HepG2 (cell line): Measurements from ENCODE around the gene IGF2BP1. TPM values are rescaled to one million over a fixed set of nuclear protein-coding genes. Genes with fewer than 3 reads are reported as not detected.
A peak's percentile ranks its signal among the peaks of the same experiment; 100 is the strongest.

Experiments
- CHD2 ChIP-seq: IDR thresholded peaks from 2 replicates; pipeline ENCODE4 v1.6.1; 2011; ENCODE audit warnings: low read depth, low read length, improper control_type of control experiment
- EEA1 ChIP-seq: sonication (generic); formaldehyde crosslinking; IDR thresholded peaks from 2 replicates; pipeline ENCODE4 v1.5.1; 2020; ENCODE audit warnings: mild to moderate bottlenecking, missing genetic modification reagents, borderline replicate concordance
- ETV5 ChIP-seq: IDR thresholded peaks from 2 replicates; pipeline ENCODE4 v1.6.1; 2018; ENCODE audit warnings: missing biosample characterization, missing genetic modification reagents, inconsistent platforms, borderline replicate concordance
- HOXA9 ChIP-seq: sonication (generic); formaldehyde crosslinking; IDR thresholded peaks from 2 replicates; pipeline ENCODE4 v1.8.1; 2022; ENCODE audit warnings: missing genetic modification reagents, mild to moderate bottlenecking, moderate library complexity, borderline replicate concordance
- JUND ChIP-seq: sonication (generic); formaldehyde crosslinking; IDR thresholded peaks from 2 replicates; pipeline ENCODE4 v1.8.0; 2022; ENCODE audit warnings: mild to moderate bottlenecking, missing genetic modification reagents
- NFE2L1 ChIP-seq: sonication (generic); formaldehyde crosslinking; IDR thresholded peaks from 2 replicates; pipeline ENCODE4 v1.4.0; 2020; ENCODE audit warnings: missing genetic modification reagents, mild to moderate bottlenecking, borderline replicate concordance
- NFYB ChIP-seq: sonication (generic); formaldehyde crosslinking; IDR thresholded peaks from 2 replicates; pipeline ENCODE4 v1.4.0; 2020; ENCODE audit warnings: missing genetic modification reagents
- NKX3-1 ChIP-seq: sonication (generic); formaldehyde crosslinking; IDR thresholded peaks from 2 replicates; pipeline ENCODE4 v1.5.0; 2020; ENCODE audit warnings: missing genetic modification reagents
- PCBP2 ChIP-seq: fragments of 200-400 bp; formaldehyde crosslinking; optimal IDR thresholded peaks from 2 replicates; pipeline ENCODE3; 2018; ENCODE audit warnings: low read length, low read depth; ENCODE audit not compliant: poor library complexity, severe bottlenecking
- PTBP1 ChIP-seq: fragments of 200-400 bp; formaldehyde crosslinking; IDR thresholded peaks from 2 replicates; pipeline ENCODE4 v1.6.1; 2018; ENCODE audit warnings: low read length, low read depth; ENCODE audit not compliant: poor library complexity, severe bottlenecking
- ZNF160 ChIP-seq: sonication (generic); formaldehyde crosslinking; IDR thresholded peaks from 2 replicates; pipeline ENCODE4 v1.8.0; 2022; ENCODE audit warnings: mild to moderate bottlenecking, inconsistent platforms, missing genetic modification reagents
- polyA plus RNA-seq, 8 experiments: library from polyadenylated mRNA; depleted of rRNA in 3 of 8; stranded (reverse) in 7 of 8; unstranded in 1 of 8; fragments of >200 nt; fragmentation: Illumina TruSeq in 4 of 8; extraction: Trizol in 4 of 8; gene quantifications; 2 replicates each; pipeline versions ENCODE4 v1.2.1 to v1.2.3, GENCODE V29; 2011 to 2016; ENCODE audit warnings: low read depth in 4 of 8, missing spikeins in 1 of 8, mixed read lengths in 1 of 8; ENCODE audit not compliant: insufficient read depth in 1 of 8
- total RNA-seq, 5 experiments: library from RNA; depleted of rRNA; stranded (reverse); fragments of >200 nt; fragmentation: Illumina TruSeq; extraction: Trizol; gene quantifications; 2 replicates each; pipeline ENCODE4 v1.2.3, GENCODE V29; 2016; ENCODE audit warnings: low read depth in 1 of 5
- TF ChIP-seq, protein P1 (sequence below): sonication (generic); formaldehyde crosslinking; IDR thresholded peaks from 2 replicates; pipeline ENCODE4 v1.8.1; 2022; ENCODE audit warnings: low read depth, mild to moderate bottlenecking, missing genetic modification reagents
- TF ChIP-seq, protein P2 (sequence below): IDR thresholded peaks from 2 replicates; pipeline ENCODE4 v1.6.1; 2016; ENCODE audit warnings: control low read depth
- TF ChIP-seq, protein P3 (sequence below): sonication (generic); formaldehyde crosslinking; conservative IDR thresholded peaks from 2 replicates; pipeline ENCODE4 v1.8.0; 2022; ENCODE audit warnings: low read depth, missing genetic modification reagents
- TF ChIP-seq, protein P4 (sequence below): sonication (generic); formaldehyde crosslinking; IDR thresholded peaks from 2 replicates; pipeline ENCODE4 v1.5.0; 2020; ENCODE audit warnings: missing genetic modification reagents
- TF ChIP-seq, protein P5 (sequence below): sonication (generic); formaldehyde crosslinking; IDR thresholded peaks from 2 replicates; pipeline ENCODE4 v1.4.0; 2020; ENCODE audit warnings: mild to moderate bottlenecking, missing genetic modification reagents
- TF ChIP-seq, protein P6 (sequence below): sonication (generic); formaldehyde crosslinking; IDR thresholded peaks from 2 replicates; pipeline ENCODE4 v1.8.0; 2022; ENCODE audit warnings: mild to moderate bottlenecking, missing genetic modification reagents, moderate library complexity
- TF ChIP-seq, protein P7 (sequence below): sonication (generic); formaldehyde crosslinking; IDR thresholded peaks from 2 replicates; pipeline ENCODE4 v1.5.1; 2020; ENCODE audit warnings: missing genetic modification reagents, mild to moderate bottlenecking, borderline replicate concordance
- TF ChIP-seq, protein P8 (sequence below): sonication (generic); formaldehyde crosslinking; IDR thresholded peaks from 2 replicates; pipeline ENCODE4 v1.9.0; 2022; ENCODE audit warnings: missing genetic modification reagents, mild to moderate bottlenecking, borderline replicate concordance

The IGF2BP1 gene
- total and polyA plus RNA-seq, 2 of the 13 experiments (the other 11 are each of a cell fraction or from before 2014, with no cell fraction given): 29.7 to 75.1 TPM

DNA sequence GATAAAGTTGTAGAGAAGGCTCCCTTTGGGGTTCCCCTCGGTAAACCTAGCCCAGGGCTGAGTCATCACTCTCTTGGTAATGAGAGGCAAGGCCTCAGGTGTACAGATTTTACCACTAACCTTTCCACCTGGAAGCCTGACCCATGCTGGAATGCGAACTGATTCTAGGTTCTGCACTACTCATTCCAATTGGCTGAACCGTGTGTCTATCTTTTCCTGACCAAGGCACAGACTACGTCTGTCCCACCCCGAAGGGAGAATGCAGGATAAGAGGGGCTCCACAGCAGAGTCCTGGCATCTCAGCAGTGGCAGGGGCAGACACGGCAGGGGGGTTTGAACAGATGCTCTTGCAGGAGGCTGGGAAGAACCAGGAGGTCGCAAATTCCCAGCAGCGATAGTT lies 70.0 kb downstream of the IGF2BP1 start (continued):
- TF ChIP-seq, protein P1, sequence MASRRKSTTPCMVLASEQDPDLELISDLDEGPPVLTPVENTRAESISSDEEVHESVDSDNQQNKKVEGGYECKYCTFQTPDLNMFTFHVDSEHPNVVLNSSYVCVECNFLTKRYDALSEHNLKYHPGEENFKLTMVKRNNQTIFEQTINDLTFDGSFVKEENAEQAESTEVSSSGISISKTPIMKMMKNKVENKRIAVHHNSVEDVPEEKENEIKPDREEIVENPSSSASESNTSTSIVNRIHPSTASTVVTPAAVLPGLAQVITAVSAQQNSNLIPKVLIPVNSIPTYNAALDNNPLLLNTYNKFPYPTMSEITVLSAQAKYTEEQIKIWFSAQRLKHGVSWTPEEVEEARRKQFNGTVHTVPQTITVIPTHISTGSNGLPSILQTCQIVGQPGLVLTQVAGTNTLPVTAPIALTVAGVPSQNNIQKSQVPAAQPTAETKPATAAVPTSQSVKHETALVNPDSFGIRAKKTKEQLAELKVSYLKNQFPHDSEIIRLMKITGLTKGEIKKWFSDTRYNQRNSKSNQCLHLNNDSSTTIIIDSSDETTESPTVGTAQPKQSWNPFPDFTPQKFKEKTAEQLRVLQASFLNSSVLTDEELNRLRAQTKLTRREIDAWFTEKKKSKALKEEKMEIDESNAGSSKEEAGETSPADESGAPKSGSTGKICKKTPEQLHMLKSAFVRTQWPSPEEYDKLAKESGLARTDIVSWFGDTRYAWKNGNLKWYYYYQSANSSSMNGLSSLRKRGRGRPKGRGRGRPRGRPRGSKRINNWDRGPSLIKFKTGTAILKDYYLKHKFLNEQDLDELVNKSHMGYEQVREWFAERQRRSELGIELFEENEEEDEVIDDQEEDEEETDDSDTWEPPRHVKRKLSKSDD (CRISPR knock-in tag): no peak
- TF ChIP-seq, protein P2, sequence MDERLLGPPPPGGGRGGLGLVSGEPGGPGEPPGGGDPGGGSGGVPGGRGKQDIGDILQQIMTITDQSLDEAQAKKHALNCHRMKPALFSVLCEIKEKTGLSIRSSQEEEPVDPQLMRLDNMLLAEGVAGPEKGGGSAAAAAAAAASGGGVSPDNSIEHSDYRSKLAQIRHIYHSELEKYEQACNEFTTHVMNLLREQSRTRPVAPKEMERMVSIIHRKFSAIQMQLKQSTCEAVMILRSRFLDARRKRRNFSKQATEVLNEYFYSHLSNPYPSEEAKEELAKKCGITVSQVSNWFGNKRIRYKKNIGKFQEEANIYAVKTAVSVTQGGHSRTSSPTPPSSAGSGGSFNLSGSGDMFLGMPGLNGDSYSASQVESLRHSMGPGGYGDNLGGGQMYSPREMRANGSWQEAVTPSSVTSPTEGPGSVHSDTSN (CRISPR knock-in tag): peak; percentile 89
- TF ChIP-seq NFYB (peak; percentile 81), PCBP2 (no peak), NKX3-1 (CRISPR knock-in tag) (no peak), NFE2L1 (no peak), PTBP1 (no peak), HOXA9 (CRISPR knock-in tag) (no peak), CHD2 (no peak), EEA1 (no peak), JUND (CRISPR knock-in tag) (no peak), ZNF160 (CRISPR knock-in tag) (no peak), ETV5 (CRISPR knock-in tag) (no peak)
- TF ChIP-seq, protein P3, sequence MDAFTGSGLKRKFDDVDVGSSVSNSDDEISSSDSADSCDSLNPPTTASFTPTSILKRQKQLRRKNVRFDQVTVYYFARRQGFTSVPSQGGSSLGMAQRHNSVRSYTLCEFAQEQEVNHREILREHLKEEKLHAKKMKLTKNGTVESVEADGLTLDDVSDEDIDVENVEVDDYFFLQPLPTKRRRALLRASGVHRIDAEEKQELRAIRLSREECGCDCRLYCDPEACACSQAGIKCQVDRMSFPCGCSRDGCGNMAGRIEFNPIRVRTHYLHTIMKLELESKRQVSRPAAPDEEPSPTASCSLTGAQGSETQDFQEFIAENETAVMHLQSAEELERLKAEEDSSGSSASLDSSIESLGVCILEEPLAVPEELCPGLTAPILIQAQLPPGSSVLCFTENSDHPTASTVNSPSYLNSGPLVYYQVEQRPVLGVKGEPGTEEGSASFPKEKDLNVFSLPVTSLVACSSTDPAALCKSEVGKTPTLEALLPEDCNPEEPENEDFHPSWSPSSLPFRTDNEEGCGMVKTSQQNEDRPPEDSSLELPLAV (CRISPR knock-in tag): no peak
- TF ChIP-seq, protein P4, sequence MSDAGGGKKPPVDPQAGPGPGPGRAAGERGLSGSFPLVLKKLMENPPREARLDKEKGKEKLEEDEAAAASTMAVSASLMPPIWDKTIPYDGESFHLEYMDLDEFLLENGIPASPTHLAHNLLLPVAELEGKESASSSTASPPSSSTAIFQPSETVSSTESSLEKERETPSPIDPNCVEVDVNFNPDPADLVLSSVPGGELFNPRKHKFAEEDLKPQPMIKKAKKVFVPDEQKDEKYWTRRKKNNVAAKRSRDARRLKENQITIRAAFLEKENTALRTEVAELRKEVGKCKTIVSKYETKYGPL (CRISPR knock-in tag): no peak
- TF ChIP-seq, protein P5, sequence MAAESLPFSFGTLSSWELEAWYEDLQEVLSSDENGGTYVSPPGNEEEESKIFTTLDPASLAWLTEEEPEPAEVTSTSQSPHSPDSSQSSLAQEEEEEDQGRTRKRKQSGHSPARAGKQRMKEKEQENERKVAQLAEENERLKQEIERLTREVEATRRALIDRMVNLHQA (CRISPR knock-in tag): no peak
- TF ChIP-seq, protein P6, sequence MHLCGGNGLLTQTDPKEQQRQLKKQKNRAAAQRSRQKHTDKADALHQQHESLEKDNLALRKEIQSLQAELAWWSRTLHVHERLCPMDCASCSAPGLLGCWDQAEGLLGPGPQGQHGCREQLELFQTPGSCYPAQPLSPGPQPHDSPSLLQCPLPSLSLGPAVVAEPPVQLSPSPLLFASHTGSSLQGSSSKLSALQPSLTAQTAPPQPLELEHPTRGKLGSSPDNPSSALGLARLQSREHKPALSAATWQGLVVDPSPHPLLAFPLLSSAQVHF (CRISPR knock-in tag): no peak
- TF ChIP-seq, protein P7, sequence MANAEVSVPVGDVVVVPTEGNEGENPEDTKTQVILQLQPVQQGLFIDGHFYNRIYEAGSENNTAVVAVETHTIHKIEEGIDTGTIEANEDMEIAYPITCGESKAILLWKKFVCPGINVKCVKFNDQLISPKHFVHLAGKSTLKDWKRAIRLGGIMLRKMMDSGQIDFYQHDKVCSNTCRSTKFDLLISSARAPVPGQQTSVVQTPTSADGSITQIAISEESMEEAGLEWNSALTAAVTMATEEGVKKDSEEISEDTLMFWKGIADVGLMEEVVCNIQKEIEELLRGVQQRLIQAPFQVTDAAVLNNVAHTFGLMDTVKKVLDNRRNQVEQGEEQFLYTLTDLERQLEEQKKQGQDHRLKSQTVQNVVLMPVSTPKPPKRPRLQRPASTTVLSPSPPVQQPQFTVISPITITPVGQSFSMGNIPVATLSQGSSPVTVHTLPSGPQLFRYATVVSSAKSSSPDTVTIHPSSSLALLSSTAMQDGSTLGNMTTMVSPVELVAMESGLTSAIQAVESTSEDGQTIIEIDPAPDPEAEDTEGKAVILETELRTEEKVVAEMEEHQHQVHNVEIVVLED (CRISPR knock-in tag): no peak
- TF ChIP-seq, protein P8, sequence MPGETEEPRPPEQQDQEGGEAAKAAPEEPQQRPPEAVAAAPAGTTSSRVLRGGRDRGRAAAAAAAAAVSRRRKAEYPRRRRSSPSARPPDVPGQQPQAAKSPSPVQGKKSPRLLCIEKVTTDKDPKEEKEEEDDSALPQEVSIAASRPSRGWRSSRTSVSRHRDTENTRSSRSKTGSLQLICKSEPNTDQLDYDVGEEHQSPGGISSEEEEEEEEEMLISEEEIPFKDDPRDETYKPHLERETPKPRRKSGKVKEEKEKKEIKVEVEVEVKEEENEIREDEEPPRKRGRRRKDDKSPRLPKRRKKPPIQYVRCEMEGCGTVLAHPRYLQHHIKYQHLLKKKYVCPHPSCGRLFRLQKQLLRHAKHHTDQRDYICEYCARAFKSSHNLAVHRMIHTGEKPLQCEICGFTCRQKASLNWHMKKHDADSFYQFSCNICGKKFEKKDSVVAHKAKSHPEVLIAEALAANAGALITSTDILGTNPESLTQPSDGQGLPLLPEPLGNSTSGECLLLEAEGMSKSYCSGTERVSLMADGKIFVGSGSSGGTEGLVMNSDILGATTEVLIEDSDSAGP (CRISPR knock-in tag): no peak
